ENCODE measurements around the gene MYL12B.

DNA sequence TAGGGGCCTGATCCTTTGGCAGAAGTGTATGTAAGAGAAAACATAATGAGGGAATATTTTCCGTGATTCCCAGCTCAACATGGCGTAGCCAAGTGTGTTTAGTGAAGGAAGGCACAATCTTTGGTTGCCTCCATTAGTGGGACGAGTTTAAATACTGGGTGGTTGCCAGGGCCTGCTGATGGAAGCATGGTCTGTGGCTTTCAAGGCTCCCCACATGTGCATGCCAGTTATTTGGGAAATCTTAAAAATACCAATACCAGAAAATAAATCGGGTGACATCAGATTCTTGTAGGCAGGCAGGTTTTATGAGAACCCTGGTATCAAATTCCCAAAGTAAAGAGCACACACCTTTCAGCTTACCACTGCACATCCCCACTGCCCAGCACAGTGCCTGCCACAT, 7.2 kb upstream of the MYL12B start:
- TF ChIP-seq SUZ12 (IDR thresholded peaks at IDR 0.05; ENCODE audit: extremely low read depth, insufficient read depth, insufficient read length) (no peak), YY1 (IDR thresholded peaks at IDR 0.05; ENCODE audit: insufficient read depth, insufficient read length) (no peak)
